ENCODE results near the gene LIMK2. TPM values are rescaled to one million over a fixed set of nuclear protein-coding genes. Genes with fewer than 3 reads are reported as not detected.

LIMK2 gene
- total and polyA plus RNA-seq, 9 of the 15 experiments (the other 6 are each of a cell fraction or from before 2014, with no cell fraction given): 1.1 to 14.5 (median 8.5) TPM

- Histone ChIP-seq H3K4me3 (no peak overlapping the region), H2AFZ (ENCODE audit: low read depth, low read length) (no peak overlapping the region; the same call in 1 of the 2 replicates), H3K9me3 (replicated peaks; ENCODE audit: control insufficient read depth, insufficient read depth, low read depth, low read length) (no peaks in the 10 kb centered on the region), H3K4me2 (ENCODE audit: insufficient read depth, low read length) (peak overlapping the region; percentile 48), H3K9me1 (ENCODE audit: control insufficient read depth, insufficient read depth, low read length) (no peaks in the 10 kb centered on the region), H3K36me3 (ENCODE audit: control insufficient read depth, insufficient read depth, low read length) (no peaks in the 10 kb centered on the region), H3K4me1 (replicated peaks in 1 of 2; ENCODE audit: control insufficient read depth in 2 of 2, insufficient read depth in 2 of 2, low read length in 2 of 2) (peaks cover 15 to 18% of the 10 kb centered on the region in 2 experiments; a peak in 4 of 5 replicates), H4K20me1 (replicated peaks; ENCODE audit: control insufficient read depth, insufficient read depth, low read length) (no peaks in the 10 kb centered on the region), H3K27ac (ENCODE audit: extremely low read depth, low read depth, low read length) (peak overlapping the region; percentile 43; the same call in 1 of the 3 replicates), H3K79me2 (ENCODE audit: control insufficient read depth, insufficient read depth, low read length) (no peaks in the 10 kb centered on the region), H3K9ac (ENCODE audit: insufficient read depth in 1 of 2, low read depth in 2 of 2, low read length in 2 of 2) (peak overlapping the region in 1 of 2 experiments; percentile 19; a peak in 2 of 4 replicates), H3K27me3 (ENCODE audit: control insufficient read depth in 2 of 2, insufficient read depth in 2 of 2, low read length in 2 of 2) (no peaks in the 10 kb centered on the region)
- FAIRE-seq: no peak
- TF ChIP-seq ZNF184 (CRISPR knock-in tag; IDR thresholded peaks at IDR 0.05): no peak
- no peak for TF ChIP-seq ZBTB33 (CRISPR knock-in tag; IDR thresholded peaks at IDR 0.05)
- 0 out of 2 replicates have a peak, but pooled peaks have one; percentile 7 for TF ChIP-seq L3MBTL2 (IDR thresholded peaks at IDR 0.05)
- intact Hi-C loops (cut with micrococcal nuclease) (no loop called here), in situ Hi-C loops (cut with MboI) (no loop called here)
- no peak for ATAC-seq
- WGBS (ENCODE audit: insufficient coverage, low coverage, missing lambda C conversion rate): 39% methylated on average over 3 of the region's 3 CpGs
- DNase-seq (ENCODE audit: extremely low read depth in 1 of 4, low spot score in 3 of 4): no peak
- BruUV-seq (replicated peaks): no TSS peak
- CTCF ChIA-PET (ENCODE audit: low intra/inter-chr PET ratio): no interaction called here
- POLR2A ChIA-PET: no interaction called here
Observed at GRCh38 chr22:31295360-31295759, 83.3 kb downstream of the LIMK2 start.

All from K562 (cell line).